Endometrial microvascular endothelial cells (primary cell): ENCODE results near the gene PDE4A. TPM values are rescaled to one million over a fixed set of nuclear protein-coding genes. Genes with fewer than 3 reads are reported as not detected.
"Not testable (repeated sequence)": the region's sequence is repeated elsewhere in the genome, so short reads cannot be mapped to it uniquely, and the experiment has no call there.

ENCODE experiments used
- in situ Hi-C: cut with HindIII; loops from 2 replicates; pipeline ENCODE4 v1.10.0; 2017; ENCODE audit warnings: low sequenced_read_pairs, low pct_unique_long_range_greater_than_20kb; ENCODE audit errors: inconsistent ontology term
- total RNA-seq: library from RNA; depleted of rRNA; stranded (reverse); fragments of >200 nt; gene quantifications from one replicate; pipeline ENCODE4 v1.2.3, GENCODE V29; 2015; ENCODE audit errors: inconsistent ontology term

Gene PDE4A
- total RNA-seq, 1 donor from 2014 or later = 6.6 TPM

DNA sequence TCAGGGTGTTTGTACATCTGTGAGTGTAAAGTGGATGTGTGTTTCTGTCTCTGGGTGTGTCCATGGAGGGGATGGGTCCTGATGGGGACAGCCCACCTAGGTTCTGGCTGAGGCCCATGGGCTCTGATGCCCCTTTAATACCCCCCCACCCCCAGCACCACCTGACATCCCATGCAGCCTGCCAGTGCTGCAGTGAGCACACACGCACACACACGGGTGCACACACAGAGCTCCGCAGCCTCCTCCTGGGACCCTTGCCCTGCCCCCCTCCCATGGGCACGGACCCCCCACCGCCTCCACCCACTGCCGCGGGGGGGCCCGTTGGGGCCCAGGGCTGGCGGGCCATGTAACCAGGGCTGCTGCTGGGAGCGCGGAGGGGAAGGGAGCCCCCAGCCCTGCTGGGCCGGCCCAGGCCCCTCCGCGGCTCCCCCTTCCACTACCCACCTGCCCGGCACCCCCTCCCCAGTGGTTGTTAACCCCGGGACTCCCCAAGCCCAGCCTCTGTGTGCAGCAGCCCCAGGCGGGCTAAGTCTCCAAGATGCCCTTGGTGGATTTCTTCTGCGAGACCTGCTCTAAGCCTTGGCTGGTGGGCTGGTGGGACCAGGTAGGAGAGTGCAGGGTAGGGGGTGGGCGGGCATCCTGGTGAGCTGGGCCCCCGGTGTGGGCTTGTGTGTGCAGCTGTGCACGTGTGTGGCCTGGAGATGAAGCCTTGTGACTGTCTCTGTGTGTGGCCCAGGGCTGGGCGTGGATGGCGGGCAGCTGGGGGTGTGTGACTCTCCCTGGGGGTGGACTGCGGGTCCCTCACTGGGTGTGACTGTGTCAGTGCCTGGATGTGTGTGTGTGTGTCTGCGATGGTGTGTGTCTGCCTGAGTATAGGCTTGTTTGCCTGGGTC, 32.6 kb downstream of the PDE4A start:
- in situ Hi-C loops = no loop called here

- in situ Hi-C loops = no loop called here
Measured at GRCh38 chr19:10453852-10454251, 33.5 kb downstream of the PDE4A start.

DNA sequence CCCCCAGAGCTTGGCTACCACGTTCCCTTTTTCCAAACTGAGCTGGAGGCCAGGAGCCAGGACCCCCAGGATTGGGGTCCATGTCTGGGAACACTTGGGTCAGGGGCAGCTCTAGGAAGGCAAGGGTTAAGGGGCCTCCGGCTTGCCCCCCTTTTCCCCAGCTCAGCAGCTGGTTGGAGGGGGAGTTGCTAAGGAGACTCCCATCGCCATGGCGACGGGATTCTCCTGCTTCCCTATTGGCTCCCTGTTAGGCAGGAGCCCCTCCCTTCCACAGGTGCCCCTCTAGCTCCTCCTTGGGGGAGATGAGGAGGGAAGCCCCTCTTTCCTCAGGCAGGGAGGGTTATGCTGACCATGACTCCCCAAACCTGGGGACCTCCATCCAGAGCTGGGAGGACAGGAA, 33.9 kb downstream of the PDE4A start:
- in situ Hi-C loops = no loop called here

DNA sequence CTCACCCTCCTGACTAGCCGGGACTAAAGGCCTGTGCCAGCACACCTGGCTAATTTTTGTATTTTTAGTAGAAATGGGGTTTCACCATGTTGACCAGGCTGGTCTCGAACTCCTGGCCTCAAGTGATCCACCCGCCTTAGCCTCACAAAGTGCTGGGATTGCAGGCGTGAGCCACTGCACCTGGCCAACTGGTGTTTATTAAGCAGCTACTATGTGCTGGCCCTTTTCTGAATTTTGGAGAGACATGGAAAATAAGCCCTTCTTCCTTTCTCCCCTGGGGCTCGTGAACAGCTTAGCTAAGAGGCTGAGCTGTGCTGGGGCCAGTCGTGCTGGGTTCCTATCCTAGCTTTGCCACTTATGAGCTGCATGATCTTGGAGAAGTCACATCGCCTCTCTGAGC, 38.4 kb downstream of the PDE4A start:
- in situ Hi-C loops = not testable (repeated sequence)

DNA sequence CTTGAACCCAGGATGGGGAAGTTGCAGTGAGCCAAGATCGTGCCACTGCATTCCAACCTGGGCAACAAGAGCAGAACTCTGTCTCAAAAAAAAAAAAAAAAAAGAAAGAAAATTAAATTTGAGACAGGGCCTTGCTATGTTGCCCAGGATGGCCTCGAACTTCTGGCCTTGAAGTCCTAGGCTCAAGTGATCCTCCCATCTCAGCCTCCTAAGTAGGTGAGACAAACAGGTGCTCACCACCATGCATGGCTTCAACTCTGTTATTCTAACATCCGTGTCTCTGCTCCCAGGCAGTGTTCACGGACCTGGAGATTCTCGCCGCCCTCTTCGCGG, 40.3 kb downstream of the PDE4A start:
- in situ Hi-C loops = no loop called here

DNA sequence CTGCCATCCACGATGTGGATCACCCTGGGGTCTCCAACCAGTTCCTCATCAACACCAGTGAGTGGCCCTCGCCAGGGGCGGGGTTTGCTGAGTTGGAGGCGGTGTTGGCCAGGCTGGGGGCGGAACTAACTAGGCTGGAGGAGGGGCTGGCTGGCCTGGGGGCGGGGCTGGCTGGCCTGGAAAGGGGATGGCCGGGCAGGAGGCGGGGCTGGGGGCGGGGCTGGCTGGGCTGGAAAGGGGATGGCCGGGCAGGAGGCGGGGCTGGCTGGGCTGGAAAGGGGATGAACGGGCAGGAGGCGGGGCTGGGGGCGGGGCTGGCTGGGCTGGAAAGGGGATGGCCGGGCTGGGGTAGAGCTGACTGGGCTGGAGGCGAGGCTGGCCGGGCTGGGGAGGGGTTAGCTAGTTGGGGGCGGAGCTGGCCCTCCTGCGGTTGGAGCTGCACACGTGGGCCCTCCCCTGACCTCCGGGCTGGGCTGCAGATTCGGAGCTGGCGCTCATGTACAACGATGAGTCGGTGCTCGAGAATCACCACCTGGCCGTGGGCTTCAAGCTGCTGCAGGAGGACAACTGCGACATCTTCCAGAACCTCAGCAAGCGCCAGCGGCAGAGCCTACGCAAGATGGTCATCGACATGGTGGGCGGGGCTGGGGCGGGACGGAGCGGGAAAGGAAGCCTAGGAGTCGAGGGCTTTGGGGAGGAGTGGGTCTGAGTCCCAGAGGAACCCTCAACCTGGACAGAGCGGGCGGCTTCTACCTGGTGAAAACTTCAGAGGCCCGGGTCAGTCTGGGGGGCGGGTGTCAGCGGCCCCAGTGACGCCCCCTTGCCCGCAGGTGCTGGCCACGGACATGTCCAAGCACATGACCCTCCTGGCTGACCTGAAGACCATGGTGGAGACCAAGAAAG, 41.0 kb downstream of the PDE4A start:
- in situ Hi-C loops = no loop called here

GRCh38 chr19:10462042-10462441, 41.7 kb downstream of the PDE4A start:
- in situ Hi-C loops = not testable (repeated sequence)

DNA sequence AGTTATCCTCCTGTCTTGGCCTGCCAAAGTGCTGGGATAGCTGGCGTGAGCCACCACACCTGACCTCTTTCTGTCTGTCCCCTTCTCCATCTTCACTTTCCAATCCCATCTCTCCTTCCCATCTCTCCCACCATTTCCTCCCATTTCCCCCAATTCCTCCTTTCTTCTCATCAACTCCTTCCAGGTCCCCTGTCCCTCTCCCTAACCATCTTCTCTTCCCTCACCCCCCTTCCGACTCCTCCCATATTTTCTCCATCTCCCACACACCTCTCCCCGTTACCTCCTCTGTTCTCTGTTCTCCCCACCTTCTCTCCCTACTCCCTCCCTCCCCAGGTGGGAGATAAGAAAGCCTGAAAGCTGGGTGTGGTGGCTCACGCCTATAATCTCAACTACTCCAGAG, 42.2 kb downstream of the PDE4A start:
- in situ Hi-C loops = no loop called here

DNA sequence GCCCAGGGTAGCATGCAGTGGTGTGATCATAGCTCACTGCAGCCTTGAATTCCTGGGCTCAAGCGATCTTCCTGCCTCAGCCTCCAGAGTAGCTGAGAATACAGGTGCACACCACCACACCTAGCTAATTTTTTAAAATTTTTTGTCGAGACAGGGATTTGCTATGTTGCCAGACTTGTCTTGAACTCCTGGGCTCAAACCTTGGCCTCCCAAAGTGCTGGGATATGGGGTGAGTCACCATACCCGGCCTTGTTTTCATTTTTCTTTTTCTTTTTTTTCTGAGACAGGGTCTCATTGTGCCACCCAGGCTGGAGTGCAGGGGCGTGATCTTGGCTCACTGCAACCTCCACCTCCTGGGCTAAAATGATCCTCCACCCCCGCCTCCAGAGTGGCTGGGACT, 44.1 kb downstream of the PDE4A start:
- in situ Hi-C loops = no loop called here

- in situ Hi-C loops = no loop called here
Measured at GRCh38 chr19:10467104-10467706, 46.9 kb downstream of the PDE4A start.

DNA sequence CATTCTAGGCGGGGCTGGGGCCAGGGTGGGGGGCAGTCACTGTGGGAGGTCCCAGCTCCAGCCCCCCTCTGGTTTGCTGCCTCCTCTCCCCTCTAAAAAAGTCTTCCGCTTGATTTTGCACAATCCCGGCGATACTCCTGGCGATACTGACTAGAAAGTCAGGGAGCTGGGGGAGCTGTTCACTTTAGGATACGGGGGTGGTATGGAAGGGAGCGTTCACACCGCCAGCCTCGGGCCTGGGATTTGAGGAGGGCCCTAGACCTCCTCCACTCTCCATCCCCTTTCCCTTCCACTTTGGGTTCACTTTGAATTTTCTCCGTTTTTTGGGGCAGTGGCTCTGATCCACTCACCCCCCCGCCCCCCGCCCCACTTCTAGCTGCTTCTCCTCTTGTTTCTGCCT, 47.8 kb downstream of the PDE4A start:
- in situ Hi-C loops = no loop called here

GRCh38 chr19:10471909-10472308, 51.6 kb downstream of the PDE4A start:
- in situ Hi-C loops = no loop called here

DNA sequence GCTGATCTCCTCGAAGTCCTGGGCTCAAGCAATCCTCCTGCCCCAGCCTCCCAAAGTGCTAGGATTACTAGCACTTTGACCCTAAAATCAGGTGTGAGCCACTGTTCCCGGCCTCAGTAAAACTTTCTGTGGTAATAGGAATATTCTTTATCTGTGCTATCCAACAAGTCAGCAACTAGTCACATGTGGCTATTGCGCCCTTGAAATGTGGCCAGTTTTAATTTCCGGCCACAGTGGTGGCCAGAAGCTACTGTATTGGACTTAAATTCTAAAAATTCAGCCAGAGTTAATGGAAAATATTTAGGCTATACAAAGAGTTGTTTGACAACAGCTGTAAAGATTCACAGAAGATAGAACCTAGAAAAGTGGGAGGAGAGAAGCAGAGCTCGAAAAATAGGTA, 52.9 kb downstream of the PDE4A start:
- in situ Hi-C loops = no loop called here

GRCh38 chr19:10474962-10475451, 54.7 kb downstream of the PDE4A start:
- in situ Hi-C loops = no loop called here

- in situ Hi-C loops = no loop called here
Measured at GRCh38 chr19:10478476-10478875, 58.1 kb downstream of the PDE4A start.

- in situ Hi-C loops = no loop called here
Measured at GRCh38 chr19:10478903-10479384, 58.6 kb downstream of the PDE4A start.

DNA sequence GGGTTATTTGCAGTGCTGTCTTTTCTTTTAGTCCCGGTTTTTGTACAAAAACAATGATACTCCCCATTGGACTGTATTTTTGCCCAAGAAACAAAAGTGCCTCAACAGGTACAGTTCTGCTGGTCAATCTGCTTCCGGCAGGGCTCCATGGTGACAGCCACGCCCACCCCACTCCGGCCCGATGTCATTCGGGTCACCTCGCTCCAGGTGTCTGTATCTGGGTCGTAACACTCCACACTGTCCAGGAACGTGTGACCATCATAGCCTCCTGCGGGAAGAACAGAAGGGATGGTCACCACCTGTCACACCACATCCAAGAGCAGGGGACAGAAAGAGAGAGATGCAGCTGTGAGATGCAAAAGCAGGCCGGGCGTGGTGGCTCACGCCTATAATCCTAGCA, 66.2 kb downstream of the PDE4A start:
- in situ Hi-C loops = no loop called here

- in situ Hi-C loops = no loop called here
Measured at GRCh38 chr19:10491472-10492047, 71.2 kb downstream of the PDE4A start.

- in situ Hi-C loops = no loop called here
Measured at GRCh38 chr19:10497371-10497770, 77.0 kb downstream of the PDE4A start.
